Neural crest cell (in vitro differentiated cells): ENCODE results near the gene AFDN. TPM values are rescaled to one million over a fixed set of nuclear protein-coding genes. Genes with fewer than 3 reads are reported as not detected.

ENCODE experiments used
- DNase-seq: peaks from one replicate; pipeline ENCODE4 v3.0.0; 2021; ENCODE audit warnings: low read depth, mixed read lengths, low spot score
- H3K27ac Mint-ChIP-seq: one replicate; pipeline ENCODE4 v1.8.0; 2021; ENCODE audit warnings: mild to moderate bottlenecking, mixed read lengths; ENCODE audit not compliant: unreplicated experiment
- H3K27me3 Mint-ChIP-seq: 2 replicates; pipeline ENCODE4 v1.8.0; 2021; ENCODE audit warnings: low read depth, mild to moderate bottlenecking, mixed read lengths
- H3K36me3 Mint-ChIP-seq: 2 replicates; pipeline ENCODE4 v1.8.0; 2021; ENCODE audit warnings: low read depth, mild to moderate bottlenecking, mixed read lengths
- H3K4me1 Mint-ChIP-seq: 2 replicates; pipeline ENCODE4 v1.8.0; 2021; ENCODE audit warnings: mixed read lengths
- H3K4me3 Mint-ChIP-seq: one replicate; pipeline ENCODE4 v1.8.0; 2021; ENCODE audit warnings: mild to moderate bottlenecking, mixed read lengths
- H3K9me3 Mint-ChIP-seq: 2 replicates; pipeline ENCODE4 v1.8.0; 2021; ENCODE audit warnings: mixed read lengths
- total RNA-seq: library from RNA; stranded (reverse); gene quantifications from 2 replicates; pipeline ENCODE4 v1.2.1, GENCODE V29; 2021
- TF ChIP-seq, protein P1 (sequence below): fragments of 200-600 bp; sonication (generic); conservative IDR thresholded peaks from 2 replicates; pipeline ENCODE4 v1.5.0; 2021; ENCODE audit warnings: antibody characterized with exemption, mild to moderate bottlenecking

AFDN gene
- total RNA-seq, 1 donor from 2014 or later: 143 TPM

DNA sequence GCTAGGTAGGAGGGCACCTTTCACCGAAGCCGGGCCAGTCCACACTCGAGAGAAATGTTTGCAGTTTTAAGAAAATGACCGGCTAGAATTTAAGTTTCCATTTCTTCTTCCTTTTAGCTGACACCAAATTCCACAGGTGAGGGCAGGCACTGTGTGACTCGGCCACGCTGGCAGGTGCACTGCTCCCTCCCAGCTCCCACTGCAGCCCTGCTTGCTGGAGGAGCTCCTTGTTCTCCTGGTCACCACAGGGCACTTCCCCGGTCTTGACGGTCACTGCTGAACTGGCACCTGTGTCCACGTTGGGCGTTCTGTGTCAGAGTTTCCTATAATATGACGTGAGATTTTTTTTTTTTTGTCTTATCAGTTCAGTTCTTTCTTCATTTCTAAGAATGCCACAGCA, 167.1 kb downstream of the AFDN start:
- no peak overlapping the region for H3K27ac Mint-ChIP-seq
- no peak for DNase-seq
- no peaks in the 10 kb centered on the region for H3K9me3 Mint-ChIP-seq
- no peak overlapping the region for H3K4me3 Mint-ChIP-seq
- no peaks in the 10 kb centered on the region for H3K27me3 Mint-ChIP-seq
- H3K36me3 Mint-ChIP-seq: no peaks in the 10 kb centered on the region
- TF ChIP-seq, protein P1, sequence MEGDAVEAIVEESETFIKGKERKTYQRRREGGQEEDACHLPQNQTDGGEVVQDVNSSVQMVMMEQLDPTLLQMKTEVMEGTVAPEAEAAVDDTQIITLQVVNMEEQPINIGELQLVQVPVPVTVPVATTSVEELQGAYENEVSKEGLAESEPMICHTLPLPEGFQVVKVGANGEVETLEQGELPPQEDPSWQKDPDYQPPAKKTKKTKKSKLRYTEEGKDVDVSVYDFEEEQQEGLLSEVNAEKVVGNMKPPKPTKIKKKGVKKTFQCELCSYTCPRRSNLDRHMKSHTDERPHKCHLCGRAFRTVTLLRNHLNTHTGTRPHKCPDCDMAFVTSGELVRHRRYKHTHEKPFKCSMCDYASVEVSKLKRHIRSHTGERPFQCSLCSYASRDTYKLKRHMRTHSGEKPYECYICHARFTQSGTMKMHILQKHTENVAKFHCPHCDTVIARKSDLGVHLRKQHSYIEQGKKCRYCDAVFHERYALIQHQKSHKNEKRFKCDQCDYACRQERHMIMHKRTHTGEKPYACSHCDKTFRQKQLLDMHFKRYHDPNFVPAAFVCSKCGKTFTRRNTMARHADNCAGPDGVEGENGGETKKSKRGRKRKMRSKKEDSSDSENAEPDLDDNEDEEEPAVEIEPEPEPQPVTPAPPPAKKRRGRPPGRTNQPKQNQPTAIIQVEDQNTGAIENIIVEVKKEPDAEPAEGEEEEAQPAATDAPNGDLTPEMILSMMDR: no peak
- H3K4me1 Mint-ChIP-seq: peaks cover 5% of the 10 kb centered on the region

GRCh38 chr6:167995302-167995701, 168.6 kb downstream of the AFDN start:
- Mint-ChIP-seq H3K27me3 (no peaks in the 10 kb centered on the region), H3K9me3 (no peaks in the 10 kb centered on the region), H3K27ac (no peak overlapping the region), H3K4me1 (peaks cover 5% of the 10 kb centered on the region), H3K4me3 (no peak overlapping the region), H3K36me3 (no peaks in the 10 kb centered on the region)
- TF ChIP-seq, protein P1: no peak
- DNase-seq: no peak

GRCh38 chr6:167995731-167996151, 169.0 kb downstream of the AFDN start:
- DNase-seq: no peak
- Mint-ChIP-seq H3K9me3 (no peaks in the 10 kb centered on the region), H3K27ac (no peak overlapping the region), H3K36me3 (no peaks in the 10 kb centered on the region), H3K4me3 (no peak overlapping the region), H3K27me3 (no peaks in the 10 kb centered on the region), H3K4me1 (peaks cover 5% of the 10 kb centered on the region)
- TF ChIP-seq, protein P1: no peak

DNA sequence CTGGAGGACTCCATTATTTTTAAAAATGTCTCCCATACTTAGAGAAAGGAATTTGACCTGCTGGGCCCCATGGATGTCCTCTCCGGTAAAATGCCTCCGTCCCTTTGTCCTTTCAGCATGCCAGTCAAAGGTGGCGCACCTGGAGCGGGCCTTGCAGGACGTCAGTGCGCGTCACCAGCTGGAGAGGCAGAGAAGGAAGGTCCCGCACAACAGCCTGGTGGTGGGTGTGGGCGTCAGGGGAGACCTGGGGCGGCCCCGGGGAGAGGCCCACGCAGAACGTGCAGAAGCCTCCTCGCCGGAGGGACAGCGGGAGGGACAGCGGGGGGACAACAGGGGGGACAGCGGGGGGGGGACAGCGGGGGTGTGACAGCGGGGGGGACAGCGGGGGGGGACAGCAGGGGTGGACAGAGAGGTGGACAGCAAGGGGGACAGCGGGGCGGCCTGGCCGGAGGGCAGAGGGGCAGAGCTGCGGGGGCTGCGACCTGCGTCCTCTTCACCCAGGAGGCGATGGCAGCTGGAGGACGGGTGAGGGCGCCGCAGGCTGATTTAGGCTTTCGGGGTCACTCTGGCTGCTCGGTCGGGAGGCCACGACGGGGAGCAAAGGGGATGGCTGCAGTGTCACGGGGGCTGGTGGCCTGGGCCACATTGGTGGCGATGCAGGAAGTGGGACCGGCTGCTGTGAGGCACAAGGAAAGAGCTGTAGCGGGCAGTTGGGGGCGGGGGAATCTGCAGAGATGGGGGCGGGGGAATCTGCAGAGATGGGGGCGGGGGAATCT, 169.9 kb downstream of the AFDN start:
- Mint-ChIP-seq H3K36me3 (no peaks in the 10 kb centered on the region), H3K4me3 (no peak overlapping the region), H3K27ac (peak overlapping the region; percentile 57), H3K4me1 (peaks cover 5% of the 10 kb centered on the region), H3K9me3 (no peaks in the 10 kb centered on the region), H3K27me3 (no peaks in the 10 kb centered on the region)
- TF ChIP-seq, protein P1: no peak
- peak; percentile 25 for DNase-seq

- Mint-ChIP-seq H3K4me1 (peaks cover 5% of the 10 kb centered on the region), H3K27me3 (no peaks in the 10 kb centered on the region), H3K36me3 (no peaks in the 10 kb centered on the region), H3K4me3 (peak within 1 kb of the TSS; percentile 36), H3K27ac (peak within 1 kb of the TSS; percentile 57), H3K9me3 (no peaks in the 10 kb centered on the region)
- TF ChIP-seq, protein P1: no peak
- DNase-seq: no peak
Measured at GRCh38 chr6:167997642-167998041, 170.9 kb downstream of the AFDN start, which contains the start of gene KIF25. KIF25 (plus strand) TSS chr6:167997671; CDS start chr6:168029586, 31,915 bp downstream.
